ENCODE results near the gene LSG1.

- TF ChIP-seq, protein P1, sequence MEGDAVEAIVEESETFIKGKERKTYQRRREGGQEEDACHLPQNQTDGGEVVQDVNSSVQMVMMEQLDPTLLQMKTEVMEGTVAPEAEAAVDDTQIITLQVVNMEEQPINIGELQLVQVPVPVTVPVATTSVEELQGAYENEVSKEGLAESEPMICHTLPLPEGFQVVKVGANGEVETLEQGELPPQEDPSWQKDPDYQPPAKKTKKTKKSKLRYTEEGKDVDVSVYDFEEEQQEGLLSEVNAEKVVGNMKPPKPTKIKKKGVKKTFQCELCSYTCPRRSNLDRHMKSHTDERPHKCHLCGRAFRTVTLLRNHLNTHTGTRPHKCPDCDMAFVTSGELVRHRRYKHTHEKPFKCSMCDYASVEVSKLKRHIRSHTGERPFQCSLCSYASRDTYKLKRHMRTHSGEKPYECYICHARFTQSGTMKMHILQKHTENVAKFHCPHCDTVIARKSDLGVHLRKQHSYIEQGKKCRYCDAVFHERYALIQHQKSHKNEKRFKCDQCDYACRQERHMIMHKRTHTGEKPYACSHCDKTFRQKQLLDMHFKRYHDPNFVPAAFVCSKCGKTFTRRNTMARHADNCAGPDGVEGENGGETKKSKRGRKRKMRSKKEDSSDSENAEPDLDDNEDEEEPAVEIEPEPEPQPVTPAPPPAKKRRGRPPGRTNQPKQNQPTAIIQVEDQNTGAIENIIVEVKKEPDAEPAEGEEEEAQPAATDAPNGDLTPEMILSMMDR (IDR thresholded peaks at IDR 0.05), result no peak
- no peak for TF ChIP-seq EZH2 (IDR thresholded peaks at IDR 0.05)
- TF ChIP-seq EZH2phosphoT487 (IDR thresholded peaks at IDR 0.05), result no peak
Observed at GRCh38 chr3:194618858-194619608, 53.0 kb downstream of the LSG1 start.

All from neural progenitor cell (in vitro differentiated cells).